ENCODE measurements around the gene TFR2.

DNA sequence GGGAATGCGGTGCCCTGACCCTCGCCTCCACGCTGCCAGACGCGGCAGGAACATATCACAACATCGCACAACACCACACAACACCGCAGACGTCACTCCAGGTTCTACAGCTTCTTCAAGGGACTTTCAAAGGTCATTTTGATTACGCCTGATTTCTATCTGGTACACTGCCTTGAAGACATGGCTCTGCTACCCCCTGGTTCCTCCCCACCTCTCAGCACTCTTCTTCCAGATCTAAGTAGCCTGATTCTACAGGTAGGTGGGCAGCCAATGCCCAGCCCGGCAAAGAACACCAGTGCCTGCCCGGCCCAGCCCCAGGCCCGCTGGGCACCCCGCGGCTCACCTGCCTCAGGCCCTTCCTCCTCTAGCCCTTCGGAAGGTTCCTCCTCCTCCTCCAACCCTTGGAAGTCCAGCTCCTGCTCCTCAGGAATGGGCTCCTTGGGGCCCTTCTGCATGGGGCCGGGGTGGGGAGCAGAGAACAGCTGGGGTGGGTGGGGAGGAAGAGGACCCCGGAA lies 44.3 kb upstream of the TFR2 start:
- TF ChIP-seq CTCF (IDR thresholded peaks at IDR 0.05) (no peak), ZFX (IDR thresholded peaks at IDR 0.05; ENCODE audit: borderline replicate concordance) (no peak)

All from 22Rv1 (cell line).